Activated CD4-positive, alpha-beta T cell treated with anti-CD3 and anti-CD28 coated beads, Interleukin-2, amount 10 ng/mL, durations not matched to agents 24 days and 14 days (primary cell): ENCODE measurements around the gene TTC3. TPM values are rescaled to one million over a fixed set of nuclear protein-coding genes. Genes with fewer than 3 reads are reported as not detected.

Source experiments
- DNase-seq: peaks from one replicate; pipeline ENCODE4 v3.0.0; 2022
- H3K27ac Mint-ChIP-seq: one replicate; pipeline ENCODE4 v1.8.0; 2022; ENCODE audit warnings: mild to moderate bottlenecking, mixed read lengths
- H3K27me3 Mint-ChIP-seq: one replicate; pipeline ENCODE4 v1.8.0; 2022; ENCODE audit warnings: mixed read lengths
- H3K36me3 Mint-ChIP-seq: one replicate; pipeline ENCODE4 v1.8.0; 2022; ENCODE audit warnings: low read depth, mild to moderate bottlenecking, mixed read lengths
- H3K4me1 Mint-ChIP-seq: one replicate; pipeline ENCODE4 v1.8.0; 2021; ENCODE audit warnings: mixed read lengths
- H3K4me3 Mint-ChIP-seq: one replicate; pipeline ENCODE4 v1.8.0; 2022; ENCODE audit warnings: mild to moderate bottlenecking, moderate library complexity, mixed read lengths
- H3K9me3 Mint-ChIP-seq: one replicate; pipeline ENCODE4 v1.8.0; 2021; ENCODE audit warnings: mixed read lengths
- intact Hi-C: fragments of 100-400 bp; cut with micrococcal nuclease; formaldehyde crosslinking; loops from one replicate; pipeline ENCODE4 v1.15.1; 2023
- total RNA-seq: library from RNA; stranded (reverse); gene quantifications from 2 replicates; pipeline ENCODE4 v1.2.3, GENCODE V29; 2022

Gene TTC3
- total RNA-seq, 1 donor from 2014 or later = 62.4 TPM

- H3K9me3 Mint-ChIP-seq = no peaks in the 10 kb centered on the region
- H3K4me1 Mint-ChIP-seq = peaks cover 14% of the 10 kb centered on the region
- DNase-seq = peak; percentile 40
- H3K4me3 Mint-ChIP-seq = no peak overlapping the region
- H3K27me3 Mint-ChIP-seq = no peaks in the 10 kb centered on the region
- H3K36me3 Mint-ChIP-seq = peaks cover 42% of the 10 kb centered on the region
- intact Hi-C loops = no loop called here
- peak overlapping the region; percentile 45 for H3K27ac Mint-ChIP-seq
Observed at GRCh38 chr21:37186983-37187382, 113.9 kb downstream of the TTC3 start.

- no peak overlapping the region for H3K4me3 Mint-ChIP-seq
- peaks cover 36% of the 10 kb centered on the region for H3K36me3 Mint-ChIP-seq
- no peaks in the 10 kb centered on the region for H3K27me3 Mint-ChIP-seq
- DNase-seq = no peak
- no peaks in the 10 kb centered on the region for H3K9me3 Mint-ChIP-seq
- H3K4me1 Mint-ChIP-seq = peaks cover 17% of the 10 kb centered on the region
- H3K27ac Mint-ChIP-seq = no peak overlapping the region
- intact Hi-C loops = no loop called here
Observed at GRCh38 chr21:37188825-37189224, 115.8 kb downstream of the TTC3 start.

DNA sequence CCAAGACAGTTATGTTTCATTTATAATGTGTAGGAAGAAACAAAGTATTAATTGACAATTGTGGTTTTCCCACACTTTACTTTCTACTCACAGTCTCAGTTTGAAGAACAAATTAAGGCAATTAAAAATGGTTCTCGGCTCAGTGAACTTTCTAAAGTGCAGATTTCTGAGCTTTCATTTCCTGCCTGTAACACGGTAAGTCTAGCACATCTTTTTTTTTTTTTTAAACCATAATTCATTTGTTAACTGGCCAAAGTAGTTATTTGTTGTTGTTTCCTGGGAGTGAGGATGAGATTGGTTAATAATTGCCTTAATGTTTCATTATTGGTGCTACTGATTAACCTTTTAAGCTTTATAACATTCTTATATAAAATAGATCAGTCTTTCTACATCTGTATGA is 119.0 kb downstream of the TTC3 start:
- intact Hi-C loops = no loop called here
- H3K9me3 Mint-ChIP-seq = no peaks in the 10 kb centered on the region
- H3K4me3 Mint-ChIP-seq = no peak overlapping the region
- no peaks in the 10 kb centered on the region for H3K27me3 Mint-ChIP-seq
- peaks cover 34% of the 10 kb centered on the region for H3K36me3 Mint-ChIP-seq
- H3K27ac Mint-ChIP-seq = no peak overlapping the region
- H3K4me1 Mint-ChIP-seq = peaks cover 7% of the 10 kb centered on the region
- no peak for DNase-seq

- intact Hi-C loops = no loop called here
- Mint-ChIP-seq H3K4me1 (peaks cover 7% of the 10 kb centered on the region), H3K9me3 (no peaks in the 10 kb centered on the region), H3K4me3 (no peak overlapping the region), H3K36me3 (peaks cover 36% of the 10 kb centered on the region), H3K27ac (no peak overlapping the region), H3K27me3 (no peaks in the 10 kb centered on the region)
- DNase-seq = peak; percentile 34
Observed at GRCh38 chr21:37193006-37193405, 120.0 kb downstream of the TTC3 start.

- Mint-ChIP-seq H3K4me3 (no peak overlapping the region), H3K9me3 (no peaks in the 10 kb centered on the region), H3K4me1 (peaks cover 7% of the 10 kb centered on the region), H3K27me3 (no peaks in the 10 kb centered on the region), H3K36me3 (peaks cover 33% of the 10 kb centered on the region), H3K27ac (no peak overlapping the region)
- DNase-seq = peak; percentile 33
- intact Hi-C loops = no loop called here
Observed at GRCh38 chr21:37193676-37194075, 120.6 kb downstream of the TTC3 start.

DNA sequence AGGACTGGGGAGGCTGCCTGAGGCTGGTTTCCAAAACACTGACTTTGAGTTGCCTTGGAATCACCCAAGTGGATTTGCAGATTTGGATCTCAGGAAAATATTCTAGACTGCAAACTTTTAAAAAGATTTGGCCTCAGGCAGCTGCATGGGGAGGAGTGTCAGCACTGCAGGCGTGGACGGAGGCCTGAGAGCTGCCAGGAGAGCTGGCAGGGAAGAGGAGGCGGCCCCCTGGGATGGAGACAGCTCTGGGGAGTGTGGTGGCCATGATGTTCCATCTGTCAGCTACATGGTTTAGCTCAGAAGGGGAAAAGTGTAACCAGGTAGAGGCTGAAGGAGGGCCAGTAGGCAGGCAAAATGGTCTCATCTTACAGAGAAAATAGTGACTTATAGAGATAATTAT is 122.0 kb downstream of the TTC3 start:
- DNase-seq = no peak
- intact Hi-C loops = no loop called here
- Mint-ChIP-seq H3K4me3 (no peak overlapping the region), H3K4me1 (peaks cover 7% of the 10 kb centered on the region), H3K27me3 (no peaks in the 10 kb centered on the region), H3K9me3 (no peaks in the 10 kb centered on the region), H3K36me3 (peaks cover 30% of the 10 kb centered on the region), H3K27ac (no peak overlapping the region)

- Mint-ChIP-seq H3K4me1 (peaks cover 7% of the 10 kb centered on the region), H3K36me3 (peaks cover 30% of the 10 kb centered on the region), H3K4me3 (no peak overlapping the region), H3K27ac (no peak overlapping the region), H3K9me3 (no peaks in the 10 kb centered on the region), H3K27me3 (no peaks in the 10 kb centered on the region)
- no peak for DNase-seq
- intact Hi-C loops = no loop called here
Observed at GRCh38 chr21:37195610-37196009, 122.6 kb downstream of the TTC3 start.

DNA sequence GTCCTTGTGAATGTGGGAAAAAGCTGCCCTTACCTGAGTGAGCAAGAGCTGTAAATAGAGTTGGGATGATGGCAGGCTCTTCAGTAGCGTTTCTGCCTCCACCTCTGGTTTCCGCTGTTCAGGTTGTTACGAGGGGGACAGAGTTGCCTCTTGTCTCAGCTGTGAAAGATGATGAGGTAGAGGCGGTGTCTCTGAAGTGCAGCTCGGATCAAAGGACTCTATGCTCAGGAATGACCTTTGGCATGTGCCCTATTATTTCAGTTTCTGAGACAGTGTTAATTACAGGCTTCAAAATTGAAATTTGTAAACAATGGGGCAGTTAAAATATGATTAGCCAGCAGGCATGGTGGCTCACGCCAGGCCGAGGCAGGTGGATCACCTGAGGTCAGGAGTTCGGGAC is 123.8 kb downstream of the TTC3 start:
- no peak for DNase-seq
- intact Hi-C loops = no loop called here
- Mint-ChIP-seq H3K27me3 (no peaks in the 10 kb centered on the region), H3K36me3 (peaks cover 29% of the 10 kb centered on the region), H3K4me3 (no peak overlapping the region), H3K9me3 (no peaks in the 10 kb centered on the region), H3K4me1 (peaks cover 5% of the 10 kb centered on the region), H3K27ac (no peak overlapping the region)

- intact Hi-C loops = no loop called here
- no peak for DNase-seq
- Mint-ChIP-seq H3K9me3 (no peaks in the 10 kb centered on the region), H3K4me1 (no peaks in the 10 kb centered on the region), H3K27ac (no peak overlapping the region), H3K36me3 (peaks cover 34% of the 10 kb centered on the region), H3K27me3 (no peaks in the 10 kb centered on the region), H3K4me3 (no peak overlapping the region)
Observed at GRCh38 chr21:37197746-37198145, 124.7 kb downstream of the TTC3 start.

GRCh38 chr21:37199057-37199924 is 126.2 kb downstream of the TTC3 start:
- H3K4me1 Mint-ChIP-seq = no peaks in the 10 kb centered on the region
- H3K9me3 Mint-ChIP-seq = no peaks in the 10 kb centered on the region
- H3K36me3 Mint-ChIP-seq = peaks cover 35% of the 10 kb centered on the region
- H3K27me3 Mint-ChIP-seq = no peaks in the 10 kb centered on the region
- no peak for DNase-seq
- no peak overlapping the region for H3K4me3 Mint-ChIP-seq
- H3K27ac Mint-ChIP-seq = no peak overlapping the region
- intact Hi-C loops = no loop called here

DNA sequence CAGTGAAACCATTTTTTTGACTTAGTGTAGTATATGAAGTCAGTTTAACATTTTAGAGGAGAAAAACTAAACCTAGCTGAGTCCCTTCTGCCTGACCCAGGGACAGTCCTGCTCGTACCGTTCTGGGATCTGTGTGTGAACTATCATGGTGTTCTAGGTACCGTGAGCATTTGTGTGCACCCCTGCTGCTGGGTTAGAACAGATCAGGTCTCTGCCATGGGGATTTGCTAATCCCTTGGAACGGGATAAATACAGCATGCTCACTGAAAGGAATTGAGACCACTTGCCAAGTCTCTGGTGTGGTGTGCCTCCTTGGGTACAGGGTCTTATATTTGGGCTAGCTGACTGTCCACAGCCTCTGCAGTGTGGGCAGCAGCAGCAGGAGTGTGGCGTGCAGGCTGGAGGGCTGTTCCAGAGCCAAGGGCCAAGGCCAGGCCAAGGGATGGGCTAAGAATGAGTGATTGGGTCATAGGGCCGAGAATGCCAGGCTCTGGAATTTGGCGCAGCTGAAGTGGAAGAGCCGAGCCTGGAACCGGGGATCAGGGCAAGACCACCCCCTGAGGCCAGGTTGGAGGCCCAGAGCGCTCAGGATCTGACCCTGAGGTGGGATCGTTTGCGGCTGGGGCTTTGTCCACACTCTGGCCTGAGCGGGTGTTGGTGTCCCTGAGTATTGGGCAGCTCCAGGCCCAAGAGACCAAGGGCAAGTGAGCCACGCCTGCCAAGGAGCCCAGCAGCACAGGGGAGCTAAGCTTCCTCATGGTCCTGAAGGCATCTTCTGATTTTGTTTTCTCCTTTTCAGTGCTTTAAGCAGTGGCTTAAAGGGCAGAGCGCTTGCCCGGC is 127.8 kb downstream of the TTC3 start:
- peaks cover 30% of the 10 kb centered on the region for H3K36me3 Mint-ChIP-seq
- H3K4me1 Mint-ChIP-seq = no peaks in the 10 kb centered on the region
- H3K27ac Mint-ChIP-seq = no peak overlapping the region
- intact Hi-C loops = no loop called here
- no peak for DNase-seq
- no peaks in the 10 kb centered on the region for H3K27me3 Mint-ChIP-seq
- no peaks in the 10 kb centered on the region for H3K9me3 Mint-ChIP-seq
- H3K4me3 Mint-ChIP-seq = no peak overlapping the region

DNA sequence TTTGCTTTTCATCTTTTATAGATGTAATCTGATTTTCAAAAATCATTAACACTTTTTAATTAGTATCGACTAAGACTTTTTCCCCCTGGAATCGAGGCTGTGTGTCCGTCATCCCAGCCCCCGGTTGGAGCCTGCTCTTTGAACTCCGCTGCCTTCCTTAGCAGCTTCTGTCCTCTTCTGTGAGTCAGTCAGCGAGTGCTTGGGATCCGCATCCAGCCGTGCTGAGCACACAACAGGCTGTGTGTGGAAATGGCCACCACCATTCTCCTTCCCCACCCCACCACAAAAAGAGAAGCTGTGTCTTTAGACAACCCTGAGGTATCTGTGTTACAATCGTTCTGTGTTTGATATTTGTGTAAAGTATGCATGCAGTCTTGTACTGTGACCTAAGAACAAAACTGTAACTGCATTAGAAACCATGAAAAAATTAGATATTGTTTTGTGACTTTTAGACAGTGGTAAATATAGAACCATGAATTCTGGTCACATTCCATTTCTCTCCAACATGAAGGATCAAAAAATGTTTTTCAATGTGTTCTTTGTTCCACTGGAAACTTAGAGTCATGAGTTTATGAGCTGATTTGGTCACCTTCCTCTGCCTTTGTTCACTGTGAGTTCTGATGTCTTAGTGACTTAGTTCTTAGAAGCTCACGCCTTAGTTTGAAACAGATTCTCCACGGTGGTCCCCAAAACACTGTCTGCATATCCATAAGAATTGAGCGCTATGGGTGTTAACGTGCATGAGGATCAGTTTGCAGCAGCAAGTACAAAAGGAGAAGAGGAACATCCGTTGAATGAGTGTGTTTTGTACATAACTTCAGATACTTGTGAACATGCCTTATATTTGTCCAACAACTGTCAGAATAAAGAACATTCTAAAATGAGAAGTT is 129.4 kb downstream of the TTC3 start:
- intact Hi-C loops = no loop called here
- no peak overlapping the region for H3K27ac Mint-ChIP-seq
- no peaks in the 10 kb centered on the region for H3K27me3 Mint-ChIP-seq
- DNase-seq = no peak
- no peak overlapping the region for H3K4me3 Mint-ChIP-seq
- no peaks in the 10 kb centered on the region for H3K9me3 Mint-ChIP-seq
- H3K36me3 Mint-ChIP-seq = peaks cover 24% of the 10 kb centered on the region
- peaks cover 3% of the 10 kb centered on the region for H3K4me1 Mint-ChIP-seq

- Mint-ChIP-seq H3K27me3 (no peaks in the 10 kb centered on the region), H3K27ac (no peak overlapping the region), H3K36me3 (peaks cover 17% of the 10 kb centered on the region), H3K9me3 (no peaks in the 10 kb centered on the region), H3K4me1 (peaks cover 13% of the 10 kb centered on the region), H3K4me3 (no peak overlapping the region)
- intact Hi-C loops = no loop called here
- DNase-seq = no peak
Observed at GRCh38 chr21:37204580-37204979, 131.5 kb downstream of the TTC3 start.
